Panc1 (cell line): ENCODE results near the gene ATP8B3. TPM values are rescaled to one million over a fixed set of nuclear protein-coding genes. Genes with fewer than 3 reads are reported as not detected.

Source experiments
- ATAC-seq: fragments of 200-7000 bp; cut with Tn5 transposase; 2 replicates; pipeline ENCODE4 v1.9.1; 2020; ENCODE audit warnings: mild to moderate bottlenecking, moderate library complexity
- BruUV-seq: library from RNA; stranded (reverse); fragments of 400-500 nt; replicated peaks from 2 replicates; lab custom pipeline; 2021; lab: Mats Ljungman, UMichigan
- CTCF ChIA-PET: fragments of 300-600 bp; sonication (Branson Sonifier 250); formaldehyde crosslinking; loops from one replicate; lab custom pipeline; 2022; ENCODE audit warnings: antibody characterized with exemption; lab: Charles Lee
- POLR2A ChIA-PET: fragments of 300-600 bp; sonication (Branson Sonifier 250); formaldehyde crosslinking; loops from one replicate; lab custom pipeline; 2022; ENCODE audit warnings: antibody characterized with exemption; lab: Charles Lee
- DNase-seq: peaks from one replicate; pipeline ENCODE4 v3.0.0-alpha.2; 2010; ENCODE audit warnings: low read depth, low spot score
- H3K27ac ChIP-seq: 2 replicates; pipeline ENCODE4 v1.5.1; 2011; ENCODE audit warnings: mild to moderate bottlenecking, low read length, inconsistent platforms
- H3K27me3 ChIP-seq: fragments of 200-500 bp; sonication (Bioruptor generic); 2 replicates; pipeline ENCODE4 v1.6.0; 2014; ENCODE audit warnings: low read length, inconsistent platforms; ENCODE audit not compliant: control insufficient read depth, insufficient read depth
- H3K36me3 ChIP-seq: fragments of 200-500 bp; sonication (Bioruptor generic); 2 replicates; pipeline ENCODE4 v1.5.1; 2014; ENCODE audit warnings: inconsistent platforms, mild to moderate bottlenecking, low read length, moderate library complexity; ENCODE audit not compliant: control insufficient read depth, insufficient read depth
- H3K4me1 ChIP-seq: 2 replicates; pipeline ENCODE4 v1.5.1; 2011; ENCODE audit warnings: inconsistent platforms, mild to moderate bottlenecking, low read length, moderate library complexity; ENCODE audit not compliant: control insufficient read depth, insufficient read depth
- H3K4me3 ChIP-seq, 2 experiments: 2 replicates each; pipeline ENCODE4 v1.5.1; 2011 to 2012; ENCODE audit warnings: low read depth in 2 of 2, low read length in 2 of 2, mild to moderate bottlenecking in 2 of 2, inconsistent platforms in 1 of 2, moderate library complexity in 1 of 2
- H3K9me3 ChIP-seq: fragments of 200-500 bp; sonication (Bioruptor generic); 2 replicates; pipeline ENCODE4 v1.5.1; 2014; ENCODE audit warnings: low read depth, mild to moderate bottlenecking, inconsistent platforms, low read length, moderate library complexity; ENCODE audit not compliant: control insufficient read depth, insufficient read depth
- POLR2AphosphoS5 ChIP-seq: IDR thresholded peaks from 2 replicates; pipeline ENCODE4 v1.6.1; 2012; ENCODE audit warnings: mild to moderate bottlenecking, low read depth, low read length, moderate library complexity
- SIN3A ChIP-seq: IDR thresholded peaks from 2 replicates; pipeline ENCODE4 v1.6.1; 2012; ENCODE audit warnings: low read depth, mild to moderate bottlenecking, low read length, moderate library complexity, borderline replicate concordance; ENCODE audit not compliant: insufficient read depth
- TCF7L2 ChIP-seq: IDR thresholded peaks from 2 replicates; pipeline ENCODE4 v1.6.1; 2011; ENCODE audit warnings: mild to moderate bottlenecking, low read depth, low read length, inconsistent platforms
- in situ Hi-C: cut with HindIII; loops from 2 replicates; pipeline ENCODE4 v1.10.0; 2016; ENCODE audit warnings: low sequenced_read_pairs, low pct_unique_long_range_greater_than_20kb
- intact Hi-C: fragments of 100-400 bp; cut with micrococcal nuclease; formaldehyde crosslinking; loops from one replicate; pipeline ENCODE4 v1.10.0; 2022; ENCODE audit not compliant: unreplicated experiment
- total RNA-seq: library from RNA; stranded (reverse); gene quantifications from one replicate; pipeline ENCODE4 v1.2.1, GENCODE V29; 2021; ENCODE audit not compliant: unreplicated experiment
- TF ChIP-seq, protein P1 (sequence below), 2 experiments: IDR thresholded peaks; 2 replicates each; pipeline ENCODE4 v1.6.1; 2011 to 2012; ENCODE audit warnings: low read depth in 2 of 2, control low read depth in 1 of 2, low read length in 1 of 2, mild to moderate bottlenecking in 1 of 2, moderate library complexity in 1 of 2; ENCODE audit not compliant: insufficient read depth in 1 of 2
- TF ChIP-seq, protein P2 (sequence below): fragments of 450-650 bp; IDR thresholded peaks from 2 replicates; pipeline ENCODE4 v1.5.1; 2017; ENCODE audit warnings: mild to moderate bottlenecking

The ATP8B3 gene
- total RNA-seq, 1 experiment from 2014 or later = 67.7 TPM

DNA sequence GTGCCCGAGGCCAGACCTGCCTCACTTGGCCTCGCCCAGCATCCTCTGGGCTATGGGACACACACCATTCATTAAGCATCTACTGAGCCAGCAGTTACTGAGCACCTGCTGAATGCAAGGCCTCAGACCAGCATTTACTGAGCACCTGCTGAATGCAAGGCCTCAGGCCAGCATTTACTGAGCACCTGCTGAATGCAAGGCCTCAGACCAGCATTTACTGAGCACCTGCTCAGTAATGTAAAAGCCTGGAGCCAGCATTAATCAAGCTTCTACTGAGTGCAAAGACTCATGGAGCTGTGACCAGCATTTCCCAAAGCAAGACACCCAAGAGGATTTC lies 3.7 kb downstream of the ATP8B3 start:
- ChIA-PET POLR2A (no interaction called here), CTCF (interaction anchor here (0.6 kb wide), 1 partner anchor 18 kb away, joined by 13 read pairs; no protein-coding TSS in a partner anchor)
- H3K9me3 ChIP-seq = no peaks in the 10 kb centered on the region
- BruUV-seq = no TSS peak
- H3K36me3 ChIP-seq = no peaks in the 10 kb centered on the region
- DNase-seq (no peak), ATAC-seq (no peak)
- TF ChIP-seq POLR2AphosphoS5 = no peak
- no peak for TF ChIP-seq TCF7L2
- TF ChIP-seq SIN3A = no peak
- TF ChIP-seq, protein P1, sequence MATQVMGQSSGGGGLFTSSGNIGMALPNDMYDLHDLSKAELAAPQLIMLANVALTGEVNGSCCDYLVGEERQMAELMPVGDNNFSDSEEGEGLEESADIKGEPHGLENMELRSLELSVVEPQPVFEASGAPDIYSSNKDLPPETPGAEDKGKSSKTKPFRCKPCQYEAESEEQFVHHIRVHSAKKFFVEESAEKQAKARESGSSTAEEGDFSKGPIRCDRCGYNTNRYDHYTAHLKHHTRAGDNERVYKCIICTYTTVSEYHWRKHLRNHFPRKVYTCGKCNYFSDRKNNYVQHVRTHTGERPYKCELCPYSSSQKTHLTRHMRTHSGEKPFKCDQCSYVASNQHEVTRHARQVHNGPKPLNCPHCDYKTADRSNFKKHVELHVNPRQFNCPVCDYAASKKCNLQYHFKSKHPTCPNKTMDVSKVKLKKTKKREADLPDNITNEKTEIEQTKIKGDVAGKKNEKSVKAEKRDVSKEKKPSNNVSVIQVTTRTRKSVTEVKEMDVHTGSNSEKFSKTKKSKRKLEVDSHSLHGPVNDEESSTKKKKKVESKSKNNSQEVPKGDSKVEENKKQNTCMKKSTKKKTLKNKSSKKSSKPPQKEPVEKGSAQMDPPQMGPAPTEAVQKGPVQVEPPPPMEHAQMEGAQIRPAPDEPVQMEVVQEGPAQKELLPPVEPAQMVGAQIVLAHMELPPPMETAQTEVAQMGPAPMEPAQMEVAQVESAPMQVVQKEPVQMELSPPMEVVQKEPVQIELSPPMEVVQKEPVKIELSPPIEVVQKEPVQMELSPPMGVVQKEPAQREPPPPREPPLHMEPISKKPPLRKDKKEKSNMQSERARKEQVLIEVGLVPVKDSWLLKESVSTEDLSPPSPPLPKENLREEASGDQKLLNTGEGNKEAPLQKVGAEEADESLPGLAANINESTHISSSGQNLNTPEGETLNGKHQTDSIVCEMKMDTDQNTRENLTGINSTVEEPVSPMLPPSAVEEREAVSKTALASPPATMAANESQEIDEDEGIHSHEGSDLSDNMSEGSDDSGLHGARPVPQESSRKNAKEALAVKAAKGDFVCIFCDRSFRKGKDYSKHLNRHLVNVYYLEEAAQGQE (IDR thresholded peaks at IDR 0.05; ENCODE audit: insufficient read depth in 1 of 2, low read depth in 2 of 2, low read length in 1 of 2) = no peak
- TF ChIP-seq, protein P2, sequence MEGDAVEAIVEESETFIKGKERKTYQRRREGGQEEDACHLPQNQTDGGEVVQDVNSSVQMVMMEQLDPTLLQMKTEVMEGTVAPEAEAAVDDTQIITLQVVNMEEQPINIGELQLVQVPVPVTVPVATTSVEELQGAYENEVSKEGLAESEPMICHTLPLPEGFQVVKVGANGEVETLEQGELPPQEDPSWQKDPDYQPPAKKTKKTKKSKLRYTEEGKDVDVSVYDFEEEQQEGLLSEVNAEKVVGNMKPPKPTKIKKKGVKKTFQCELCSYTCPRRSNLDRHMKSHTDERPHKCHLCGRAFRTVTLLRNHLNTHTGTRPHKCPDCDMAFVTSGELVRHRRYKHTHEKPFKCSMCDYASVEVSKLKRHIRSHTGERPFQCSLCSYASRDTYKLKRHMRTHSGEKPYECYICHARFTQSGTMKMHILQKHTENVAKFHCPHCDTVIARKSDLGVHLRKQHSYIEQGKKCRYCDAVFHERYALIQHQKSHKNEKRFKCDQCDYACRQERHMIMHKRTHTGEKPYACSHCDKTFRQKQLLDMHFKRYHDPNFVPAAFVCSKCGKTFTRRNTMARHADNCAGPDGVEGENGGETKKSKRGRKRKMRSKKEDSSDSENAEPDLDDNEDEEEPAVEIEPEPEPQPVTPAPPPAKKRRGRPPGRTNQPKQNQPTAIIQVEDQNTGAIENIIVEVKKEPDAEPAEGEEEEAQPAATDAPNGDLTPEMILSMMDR = no peak
- no peaks in the 10 kb centered on the region for H3K27me3 ChIP-seq
- no peak overlapping the region for H3K27ac ChIP-seq
- peaks cover 5% of the 10 kb centered on the region; the same call in 1 of the 2 replicates for H3K4me1 ChIP-seq
- intact Hi-C loops (no loop called here), in situ Hi-C loops (no loop called here)
- no peak overlapping the region for H3K4me3 ChIP-seq

DNA sequence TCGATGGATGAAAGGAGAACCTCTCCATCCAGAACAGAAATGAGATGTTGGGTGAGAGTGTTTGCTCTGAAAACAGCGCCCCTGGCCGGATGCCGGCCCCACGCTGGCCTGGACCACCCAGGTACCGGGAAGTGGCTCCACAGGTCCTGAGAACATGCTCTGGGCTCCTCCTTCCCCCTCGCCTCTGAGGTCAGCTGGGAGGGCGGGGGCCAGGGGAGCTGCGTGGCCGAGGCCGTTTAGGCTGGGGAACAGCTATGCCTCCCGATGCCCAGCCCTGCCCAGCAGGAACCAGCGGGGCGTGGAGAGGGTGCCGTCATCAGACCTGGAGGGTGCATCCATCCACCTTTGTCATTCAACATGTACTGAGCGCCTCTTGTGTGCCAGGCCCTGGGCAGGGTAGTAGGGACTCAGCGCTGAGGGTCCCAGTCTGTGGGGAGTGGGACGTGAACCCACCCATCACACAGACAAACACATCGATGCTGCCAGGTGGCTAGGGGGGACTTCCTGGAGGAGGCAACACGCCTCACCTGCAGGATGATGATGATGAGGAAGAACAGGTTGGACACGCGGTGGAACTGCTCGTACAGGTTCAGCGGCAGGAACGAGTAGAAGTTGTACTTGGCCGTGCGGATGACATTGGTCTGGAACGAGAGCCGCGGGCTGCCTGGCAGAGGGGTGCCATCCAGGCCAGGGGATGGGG lies 4.2 kb downstream of the ATP8B3 start:
- H3K27ac ChIP-seq = no peak overlapping the region
- intact Hi-C loops = no loop called here
- no peaks in the 10 kb centered on the region for H3K27me3 ChIP-seq
- no peak for ATAC-seq
- no peaks in the 10 kb centered on the region for H3K9me3 ChIP-seq
- H3K4me3 ChIP-seq = no peak overlapping the region
- DNase-seq = no peak
- BruUV-seq = no TSS peak
- in situ Hi-C loops = no loop called here
- peaks cover 5% of the 10 kb centered on the region; the same call in 1 of the 2 replicates for H3K4me1 ChIP-seq
- TF ChIP-seq POLR2AphosphoS5 (no peak), SIN3A (no peak), TCF7L2 (no peak)
- TF ChIP-seq, protein P1 (IDR thresholded peaks at IDR 0.05; ENCODE audit: insufficient read depth in 1 of 2, low read depth in 2 of 2, low read length in 1 of 2) = no peak
- TF ChIP-seq, protein P2 = no peak
- ChIA-PET POLR2A (no interaction called here), CTCF (interaction anchor here (0.6 kb wide), 1 partner anchor 18 kb away, joined by 13 read pairs; no protein-coding TSS in a partner anchor)
- no peaks in the 10 kb centered on the region for H3K36me3 ChIP-seq
